Glomerular visceral epithelial cell (primary cell): ENCODE data around the gene NT5C.
A peak's percentile ranks its signal among the peaks of the same experiment; 100 is the strongest.

Experiments used
- DNase-seq: peaks from one replicate; pipeline ENCODE4 v3.0.0-alpha.2; 2016; ENCODE audit errors: extremely low spot score

Gene NT5C

DNA sequence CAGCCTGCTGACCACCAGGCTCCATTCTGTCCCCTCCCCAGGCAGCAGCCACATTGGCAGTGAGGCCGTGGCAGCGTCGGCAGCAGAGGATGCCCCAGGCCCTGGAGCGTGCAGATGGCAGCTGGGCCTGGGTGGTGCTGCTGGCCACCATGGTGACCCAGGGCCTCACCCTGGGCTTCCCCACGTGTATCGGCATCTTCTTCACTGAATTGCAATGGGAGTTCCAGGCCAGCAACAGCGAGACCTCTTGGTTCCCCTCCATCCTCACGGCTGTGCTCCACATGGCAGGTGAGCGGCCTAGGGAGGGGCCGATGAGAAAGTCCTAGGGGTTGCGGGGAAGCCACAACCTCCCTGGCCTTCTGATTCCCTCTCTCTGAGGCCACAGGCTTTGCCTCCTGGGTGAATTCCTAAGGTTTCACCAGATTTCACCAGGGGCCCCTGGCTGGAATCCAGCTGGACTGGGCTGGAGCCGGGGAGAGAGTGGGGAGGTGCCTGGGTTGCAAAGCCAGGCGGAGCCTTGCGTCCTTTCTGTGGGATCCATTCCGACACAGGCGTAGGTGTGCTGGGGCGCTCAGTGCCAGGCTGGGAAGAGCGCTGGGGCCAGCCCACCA, 37.9 kb downstream of the NT5C start:
- no peak for DNase-seq

DNA sequence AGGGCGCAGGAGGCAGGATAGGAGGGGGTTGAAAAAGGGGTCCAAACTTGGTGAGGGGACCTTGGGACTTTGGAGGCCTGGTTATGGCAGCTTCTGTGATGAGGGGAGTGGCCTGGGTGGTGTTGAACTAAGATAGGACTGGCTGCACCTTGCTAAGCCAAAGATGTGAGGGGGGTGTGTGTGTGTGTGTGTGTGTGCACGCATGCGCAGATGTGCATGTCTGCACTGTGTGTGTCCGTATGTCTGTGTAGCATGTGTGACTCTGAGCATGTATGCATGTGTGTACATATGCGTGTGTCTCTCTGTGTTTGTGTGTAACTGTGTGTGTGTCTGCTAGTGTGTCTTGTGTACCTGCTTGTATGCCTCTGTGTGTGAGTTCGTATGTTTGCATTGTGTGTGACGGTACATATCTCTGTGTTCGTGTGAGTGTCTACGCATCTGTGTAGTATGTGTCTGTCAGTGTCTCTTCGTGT, 39.7 kb downstream of the NT5C start:
- no peak for DNase-seq

DNA sequence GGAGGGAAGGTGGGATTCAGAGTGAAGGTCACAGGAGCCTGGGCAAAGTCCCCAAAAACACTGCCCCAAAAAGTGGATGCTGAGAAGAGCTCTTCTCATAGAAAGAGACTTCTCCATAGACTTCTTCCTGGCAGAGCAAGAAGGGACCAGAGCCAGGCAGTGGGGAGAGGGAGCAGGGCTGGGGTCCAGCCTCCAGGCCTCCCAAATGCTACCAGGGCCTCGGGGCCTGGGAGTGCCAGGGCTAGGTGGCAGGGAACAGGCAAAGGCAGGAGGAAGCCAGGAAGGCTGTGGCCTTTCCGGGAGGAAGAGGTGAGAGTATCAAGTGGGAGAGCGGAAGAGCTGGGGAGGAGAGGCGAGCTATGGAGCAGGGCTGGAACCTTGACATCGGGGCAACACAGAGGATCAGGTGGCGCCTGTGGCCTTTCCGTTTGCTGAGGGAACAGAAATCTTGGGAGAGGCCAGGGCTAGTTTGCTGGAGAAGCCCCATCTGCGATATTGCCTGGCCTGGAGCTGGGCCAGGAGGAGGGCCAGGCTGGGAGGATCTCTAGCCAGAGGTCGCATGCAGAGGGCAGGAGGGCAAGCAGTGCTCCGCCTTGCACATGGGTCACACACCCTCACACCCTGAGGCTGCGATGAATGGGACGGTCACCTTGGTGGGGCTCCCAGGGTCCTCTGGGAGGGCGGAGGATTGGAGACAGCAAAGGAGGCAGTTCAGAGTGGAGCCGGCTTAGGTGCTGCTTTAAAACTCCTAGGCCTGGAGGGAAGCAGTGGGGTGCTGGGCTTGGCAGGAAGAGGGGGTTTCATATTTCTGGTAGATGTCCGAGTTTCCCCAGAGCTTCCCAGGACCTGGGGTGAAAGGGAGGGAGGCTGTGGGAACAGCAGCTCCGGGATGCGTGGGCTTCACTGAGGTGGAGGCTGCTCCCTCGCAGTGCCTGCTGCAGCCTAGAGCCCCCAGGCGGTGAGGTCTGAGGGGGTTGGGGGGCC, 40.4 kb downstream of the NT5C start:
- DNase-seq, result no peak

DNA sequence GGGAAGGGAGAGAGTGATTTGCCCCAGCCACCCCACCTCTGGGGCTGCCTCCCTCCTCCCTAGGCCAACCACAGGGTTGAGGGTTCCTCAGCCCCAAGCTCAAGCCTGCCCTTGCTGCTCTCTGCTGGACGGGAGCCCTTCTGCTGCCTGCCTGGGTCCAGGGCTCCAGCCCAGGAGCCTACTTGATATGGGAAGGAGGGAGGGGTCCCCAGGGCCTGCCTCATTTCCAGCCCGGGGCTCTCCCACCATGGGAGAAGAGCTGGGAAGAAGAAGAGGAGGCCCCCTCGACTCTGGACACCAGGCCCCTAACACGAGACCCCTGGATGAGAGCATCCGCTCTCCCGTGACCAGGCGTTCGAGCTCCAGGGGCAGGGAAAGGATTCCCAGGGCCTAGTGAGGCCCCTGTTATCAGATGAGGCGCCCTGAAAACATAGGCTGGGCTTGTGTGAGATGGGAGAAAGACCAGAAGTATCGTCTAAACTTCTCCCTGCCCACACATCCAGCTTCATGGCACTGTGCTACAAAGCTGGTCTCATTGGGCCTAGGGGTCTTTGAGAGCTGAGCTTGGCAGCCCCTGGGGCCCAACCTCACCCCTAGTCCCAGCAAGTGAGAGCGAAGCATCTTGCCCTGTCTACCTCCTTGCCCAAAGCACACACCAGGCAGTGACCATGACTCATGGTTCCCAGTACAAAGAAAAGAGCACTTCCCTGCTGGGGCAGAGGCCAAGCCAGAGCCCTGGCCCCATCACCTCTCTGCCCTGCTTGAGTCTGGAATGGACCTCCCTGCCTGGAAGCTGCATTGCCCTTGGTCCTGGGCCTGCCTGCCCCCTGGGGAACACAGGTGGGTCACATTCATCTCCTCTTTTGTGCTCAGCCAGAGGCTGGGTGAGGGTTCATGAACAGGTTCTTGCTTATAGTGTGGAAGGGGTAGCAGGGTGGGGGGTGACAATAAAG, 42.8 kb downstream of the NT5C start:
- peak; percentile 54 for DNase-seq

DNA sequence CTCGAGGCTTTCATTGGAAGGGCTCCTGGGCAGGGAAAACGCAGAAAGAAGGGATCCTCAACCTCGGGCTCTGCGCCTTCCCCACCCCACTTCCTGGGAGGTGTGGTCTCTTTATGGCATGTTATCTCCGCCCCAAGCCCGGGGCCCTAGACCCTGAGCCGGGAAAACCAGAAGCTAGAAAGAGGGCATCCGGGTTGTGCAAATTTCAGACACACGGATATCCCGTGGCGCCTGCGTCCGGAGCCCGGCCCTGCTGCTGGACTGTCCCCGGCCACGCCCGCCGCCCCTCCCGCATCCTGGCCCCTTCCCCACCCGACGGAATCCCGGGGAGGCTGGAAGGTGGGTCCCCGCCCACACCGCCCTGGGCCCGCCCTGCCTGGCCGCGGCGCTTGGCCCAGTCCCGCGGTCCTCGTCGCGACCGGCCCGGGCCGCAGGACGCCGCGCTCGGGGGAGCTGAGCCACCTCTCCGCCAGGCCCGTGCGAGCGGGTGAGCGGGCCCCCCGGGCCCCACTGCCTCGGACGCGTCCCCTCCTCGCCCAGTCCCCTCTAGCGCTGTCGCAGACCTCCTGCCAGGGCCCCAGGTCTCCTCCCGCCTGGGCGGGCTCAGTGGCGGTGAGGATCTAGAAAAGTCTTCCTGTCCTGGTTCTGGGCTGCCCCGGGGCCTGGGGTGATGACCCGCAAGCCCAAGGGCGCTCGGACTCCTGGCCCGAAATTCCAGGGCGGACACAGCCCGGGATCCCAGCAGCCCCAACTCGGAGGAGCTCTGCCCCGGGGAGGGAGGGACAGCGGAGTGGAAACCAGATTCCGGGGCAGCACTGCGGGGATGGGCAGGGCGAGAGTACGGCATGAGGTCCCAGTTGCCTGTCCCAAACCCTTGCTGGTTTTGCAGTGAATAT, 43.7 kb downstream of the NT5C start, which contains the start of gene SLC16A5:
TSS of gene SLC16A5 (plus strand) at position 397 of the 896 bp plus-strand sequence. CDS start 5,683 bp downstream, outside the sequence.
- peak; percentile 95 for DNase-seq

DNA sequence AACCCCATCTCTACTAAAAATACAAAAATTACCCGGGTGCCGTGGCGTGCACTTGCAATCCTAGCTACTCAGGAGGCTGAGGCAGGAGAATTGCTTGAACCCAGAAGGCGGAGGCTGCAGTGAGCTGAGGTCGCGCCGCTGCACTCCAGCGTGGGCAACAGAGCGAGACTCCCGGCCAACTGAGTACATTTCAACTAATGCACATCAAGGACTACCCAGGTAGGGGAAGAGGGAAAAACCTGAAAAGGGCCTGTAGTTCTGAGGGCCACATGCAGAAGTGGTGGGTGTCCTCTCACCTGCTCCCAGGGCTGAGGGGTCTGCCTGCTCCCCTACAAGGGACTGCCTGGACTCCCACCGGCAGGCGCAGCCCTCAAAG, 44.4 kb downstream of the NT5C start:
- no peak for DNase-seq

DNA sequence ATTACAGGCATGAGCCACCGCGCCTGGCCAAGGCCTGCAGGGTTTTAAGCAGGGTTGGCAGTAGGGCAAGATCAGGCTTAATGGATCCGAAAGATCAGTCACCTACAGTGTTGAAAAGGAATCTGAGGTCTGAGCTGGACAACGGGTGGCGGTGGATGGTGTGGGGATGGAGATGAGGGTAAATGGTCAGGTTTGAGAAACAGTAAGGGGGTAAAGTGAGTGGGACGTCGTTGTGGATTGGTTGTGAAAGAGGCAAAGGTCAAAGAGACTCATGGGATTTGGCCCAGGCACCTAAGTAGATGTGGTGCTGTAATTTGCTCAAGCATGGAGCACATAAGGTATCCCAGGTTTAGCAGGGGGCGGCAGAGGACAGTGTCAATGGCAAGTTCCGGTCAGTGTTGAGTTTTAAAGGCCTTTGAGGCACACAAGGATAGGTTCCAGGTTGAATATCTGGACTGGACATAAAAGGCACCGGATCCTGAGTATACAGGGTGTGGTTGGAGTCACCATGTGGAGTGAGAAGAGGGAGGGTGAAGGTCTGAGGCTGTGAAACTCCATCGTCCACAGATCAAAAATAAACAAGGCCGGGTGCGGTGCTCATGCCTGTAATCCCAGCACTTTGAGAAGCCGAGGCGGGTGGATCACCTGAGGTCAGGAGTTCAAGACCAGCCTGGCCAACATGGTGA, 44.9 kb downstream of the NT5C start:
- no peak for DNase-seq

DNA sequence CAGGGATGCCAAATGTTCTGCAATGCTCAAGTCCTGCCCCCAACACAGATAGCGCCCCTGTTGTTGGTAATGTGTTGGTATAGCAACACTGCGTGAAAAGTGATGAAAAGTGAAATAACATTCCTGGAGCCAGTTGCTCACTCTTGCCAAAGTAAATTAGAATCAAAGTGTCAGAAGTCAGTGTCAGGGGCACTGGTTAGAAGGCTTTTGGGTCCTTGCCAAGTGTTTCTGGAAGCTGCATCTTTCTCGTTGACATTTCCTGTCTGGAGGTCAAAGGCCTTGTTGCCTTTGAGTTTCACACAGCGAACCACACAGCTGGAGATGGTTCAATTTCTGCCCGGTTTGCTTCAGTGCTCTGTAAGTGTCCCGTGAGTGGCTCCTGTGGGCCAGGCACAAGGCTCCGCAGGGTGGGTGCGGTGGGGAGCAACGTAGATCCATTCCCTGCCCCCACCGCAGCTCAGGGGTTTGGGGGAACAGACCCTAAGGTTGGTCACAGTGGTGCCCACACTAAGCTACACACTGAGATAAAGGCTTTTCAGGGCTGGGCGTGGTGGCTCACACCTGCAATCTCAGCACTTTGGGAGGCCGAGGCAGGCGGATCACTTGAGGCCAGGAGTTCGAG, 47.4 kb downstream of the NT5C start:
- peak; percentile 26 for DNase-seq

DNA sequence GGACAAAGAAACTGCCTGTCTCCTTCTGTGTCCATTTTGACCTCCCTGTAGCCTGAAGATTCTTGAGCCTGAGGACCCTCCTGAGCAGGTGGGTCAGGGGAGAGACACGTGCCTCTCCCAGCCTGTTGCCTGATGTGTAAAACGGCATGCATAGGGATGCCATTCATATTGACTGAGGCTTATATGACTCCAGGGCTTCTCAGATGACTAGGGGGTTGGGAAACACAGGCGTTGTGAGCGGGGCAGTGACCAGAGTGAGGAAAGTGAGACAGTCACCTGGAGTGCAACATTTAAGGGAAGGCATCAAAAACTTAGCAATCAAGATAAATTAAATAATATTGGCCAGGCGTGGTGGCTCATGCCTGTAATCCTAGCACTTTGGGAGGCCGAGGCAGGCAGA, 48.9 kb downstream of the NT5C start:
- no peak for DNase-seq

DNA sequence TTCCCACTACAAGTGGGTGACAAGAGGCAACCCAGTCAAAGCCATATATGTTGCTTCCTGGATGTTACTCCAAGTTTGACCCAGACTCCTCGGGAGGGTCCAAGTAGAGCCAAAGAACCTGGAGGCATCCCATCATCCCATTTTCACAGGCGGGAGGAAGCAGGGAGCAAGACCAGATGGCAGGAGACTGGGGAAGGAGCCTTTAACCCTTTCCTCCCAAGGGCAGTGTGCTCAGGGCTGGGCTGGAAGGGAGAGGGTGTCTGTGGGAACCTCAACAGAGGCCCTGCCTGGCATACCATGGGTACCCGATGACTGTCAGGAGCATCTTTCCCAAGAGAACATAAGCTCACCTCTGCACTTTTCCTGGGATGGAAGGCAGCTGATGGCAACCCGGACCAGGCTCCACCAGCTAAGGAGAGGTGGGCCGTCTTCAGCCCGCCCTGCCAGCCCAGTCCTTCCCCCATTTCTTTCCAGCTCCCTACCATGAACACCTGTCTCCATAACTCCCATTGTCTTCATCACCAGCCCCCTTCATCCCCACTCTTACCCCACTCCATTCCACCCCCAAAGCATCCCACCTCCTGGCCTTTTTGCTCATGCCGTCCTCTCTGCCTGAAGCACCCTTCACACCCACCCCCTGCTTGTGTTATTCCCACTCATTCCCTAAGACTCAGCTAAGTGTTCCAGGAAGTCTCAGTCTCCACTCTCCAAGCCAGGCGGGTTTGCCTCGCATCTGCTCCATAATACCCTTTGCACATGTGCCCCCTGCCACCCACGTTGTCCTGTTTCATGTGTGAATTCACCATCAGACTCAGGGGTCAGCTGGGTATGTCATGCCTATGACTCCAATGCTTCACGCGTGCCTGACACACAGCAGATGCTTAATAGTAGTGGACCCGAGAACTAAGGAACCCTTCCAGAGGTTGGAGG, 49.7 kb downstream of the NT5C start:
- no peak for DNase-seq
